Activated CD8-positive, alpha-beta memory T cell treated with anti-CD3 and anti-CD28 coated beads for 4 hours (primary cell): ENCODE data around the gene KIAA2012.

Experiments
- DNase-seq, 2 donors: peaks; one replicate each; pipeline ENCODE4 v3.0.0-alpha.2; 2020; ENCODE audit warnings: low read depth in 2 of 2

KIAA2012 gene

GRCh38 chr2:202084265-202084664, 11.2 kb downstream of the KIAA2012 start:
- DNase-seq = no peak

DNA sequence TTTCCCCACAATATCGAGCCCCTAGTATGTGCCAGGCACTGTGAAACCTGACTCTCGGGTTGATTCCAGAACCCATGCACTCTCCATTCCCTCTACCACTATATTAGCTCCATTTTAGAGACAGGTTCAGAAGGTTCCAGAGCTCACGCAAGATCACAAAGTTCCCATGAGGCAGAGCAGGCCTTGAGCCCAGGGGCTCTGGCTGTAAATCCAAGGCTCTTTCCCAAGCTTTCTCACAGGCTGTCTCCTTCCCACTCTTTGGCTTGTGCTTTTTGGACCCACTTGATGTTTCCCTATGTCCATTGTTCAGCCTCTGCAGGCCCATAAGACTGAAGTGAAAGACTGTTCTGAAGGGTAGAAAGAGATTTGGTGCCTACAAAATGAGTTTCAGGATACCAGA, 15.7 kb downstream of the KIAA2012 start:
- DNase-seq = no peak

GRCh38 chr2:202090530-202090929, 17.5 kb downstream of the KIAA2012 start:
- DNase-seq = no peak

- no peak for DNase-seq
Observed at GRCh38 chr2:202091476-202091875, 18.4 kb downstream of the KIAA2012 start.

DNA sequence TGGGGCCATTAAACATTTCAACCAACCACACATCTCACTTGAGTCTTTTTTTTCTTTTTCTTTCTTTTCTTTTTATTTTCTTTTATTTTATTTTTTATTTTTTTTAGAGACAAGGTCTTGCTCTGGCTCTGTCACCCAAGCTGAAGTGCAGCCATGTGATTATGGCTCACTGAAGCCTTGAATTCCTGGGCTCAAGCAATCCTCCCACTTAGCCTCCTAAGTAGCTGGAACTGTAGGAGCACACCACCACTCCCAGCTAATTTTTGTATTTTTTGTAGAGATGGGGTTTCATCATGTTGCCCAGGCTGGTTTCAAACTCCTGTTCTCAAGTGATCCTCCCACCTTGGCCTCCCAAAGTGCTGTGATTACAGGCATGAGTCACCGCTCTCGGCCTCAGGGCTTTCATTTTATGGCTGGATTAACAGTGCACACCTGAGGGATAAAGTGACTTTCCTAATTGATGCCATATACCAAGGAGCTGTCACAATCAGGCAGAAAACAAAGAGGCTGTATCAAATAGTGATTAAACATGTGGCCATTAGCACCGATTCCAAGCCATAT, 21.5 kb downstream of the KIAA2012 start:
- no peak for DNase-seq

DNA sequence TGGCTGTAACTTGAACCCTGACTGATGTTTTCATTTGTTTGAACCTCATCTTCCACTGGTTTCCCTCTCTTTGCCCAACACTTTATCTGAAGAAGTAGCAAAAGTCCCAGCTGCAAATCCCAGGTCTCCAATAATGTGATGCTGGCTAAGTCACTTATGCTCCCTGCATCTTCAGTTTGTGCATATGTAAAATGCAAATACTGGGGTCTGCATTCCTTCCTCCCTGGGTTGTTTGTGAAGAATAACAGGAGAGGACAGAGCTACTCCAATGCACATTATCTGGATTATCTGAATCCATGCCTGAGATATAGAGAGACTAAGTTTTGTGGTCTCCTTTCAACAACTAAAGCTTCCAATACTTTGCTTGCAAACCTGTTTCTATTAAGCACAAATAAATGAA, 22.2 kb downstream of the KIAA2012 start:
- no peak for DNase-seq

- DNase-seq = no peak
Observed at GRCh38 chr2:202096736-202097135, 23.7 kb downstream of the KIAA2012 start.

DNA sequence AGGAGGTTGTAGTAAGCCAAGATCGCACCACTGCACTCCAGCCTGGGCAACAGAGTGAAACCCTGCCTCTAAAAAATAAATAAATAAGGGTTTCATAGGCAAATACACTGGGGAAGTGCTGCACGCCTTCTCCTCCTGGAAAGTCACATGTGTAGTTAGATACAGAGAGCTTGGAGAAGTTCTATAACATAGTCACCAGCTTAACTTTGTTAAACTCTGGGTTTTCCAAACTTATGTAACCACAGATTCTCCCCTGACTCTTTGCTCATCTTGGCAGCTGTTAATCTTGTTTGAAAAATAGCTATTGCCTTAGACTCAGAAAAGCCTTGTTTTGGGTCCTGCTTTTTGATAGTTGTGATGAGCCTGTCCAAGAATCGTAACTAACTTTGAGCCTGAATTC, 25.2 kb downstream of the KIAA2012 start:
- DNase-seq = no peak

- no peak for DNase-seq
Observed at GRCh38 chr2:202099515-202099914, 26.5 kb downstream of the KIAA2012 start.

DNA sequence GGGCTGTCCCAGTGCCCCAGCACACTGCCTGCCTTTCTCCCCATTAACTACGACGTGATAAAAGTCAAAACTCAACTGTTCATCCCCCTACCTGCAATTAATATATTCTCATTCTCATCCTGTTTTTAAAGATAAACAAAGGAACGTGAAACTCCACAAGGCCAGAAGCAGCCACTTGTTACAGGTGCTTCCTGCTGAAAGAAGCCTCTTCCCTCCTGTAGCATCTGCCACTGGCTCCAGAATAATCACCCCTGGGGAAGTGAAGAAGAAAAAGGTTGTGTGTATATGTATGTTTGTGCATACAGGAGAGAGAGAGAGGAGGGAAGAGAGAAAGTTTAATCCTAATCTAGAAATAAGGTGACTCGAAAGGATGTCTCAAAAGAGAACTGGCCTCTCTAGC, 27.1 kb downstream of the KIAA2012 start:
- DNase-seq = no peak

DNA sequence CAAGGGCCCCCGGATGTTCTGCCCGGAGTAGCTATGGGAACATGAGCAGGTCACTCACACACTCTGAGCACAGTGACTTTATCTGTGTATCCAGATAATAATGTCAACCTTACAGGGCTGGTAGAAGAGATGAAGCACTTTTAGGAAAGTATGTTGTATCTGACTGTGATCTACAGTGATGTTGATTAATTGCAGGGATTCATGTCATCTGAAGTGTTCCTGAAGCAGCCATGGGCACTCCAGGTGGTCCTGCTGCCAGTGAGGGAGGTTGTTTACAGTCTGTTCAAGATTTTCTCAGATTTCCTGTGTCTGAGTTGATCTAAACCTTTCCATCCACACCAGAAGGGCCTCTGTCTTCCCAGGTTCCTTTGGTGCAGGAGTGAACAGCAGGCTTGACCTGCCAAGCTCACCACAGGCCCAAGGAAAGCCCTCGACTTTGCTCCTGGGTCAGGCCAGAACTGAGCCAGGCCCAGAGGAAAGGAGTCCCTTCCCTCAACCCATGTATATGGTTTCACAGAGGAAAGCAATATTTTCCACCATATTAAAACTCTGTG, 28.0 kb downstream of the KIAA2012 start:
- no peak for DNase-seq

DNA sequence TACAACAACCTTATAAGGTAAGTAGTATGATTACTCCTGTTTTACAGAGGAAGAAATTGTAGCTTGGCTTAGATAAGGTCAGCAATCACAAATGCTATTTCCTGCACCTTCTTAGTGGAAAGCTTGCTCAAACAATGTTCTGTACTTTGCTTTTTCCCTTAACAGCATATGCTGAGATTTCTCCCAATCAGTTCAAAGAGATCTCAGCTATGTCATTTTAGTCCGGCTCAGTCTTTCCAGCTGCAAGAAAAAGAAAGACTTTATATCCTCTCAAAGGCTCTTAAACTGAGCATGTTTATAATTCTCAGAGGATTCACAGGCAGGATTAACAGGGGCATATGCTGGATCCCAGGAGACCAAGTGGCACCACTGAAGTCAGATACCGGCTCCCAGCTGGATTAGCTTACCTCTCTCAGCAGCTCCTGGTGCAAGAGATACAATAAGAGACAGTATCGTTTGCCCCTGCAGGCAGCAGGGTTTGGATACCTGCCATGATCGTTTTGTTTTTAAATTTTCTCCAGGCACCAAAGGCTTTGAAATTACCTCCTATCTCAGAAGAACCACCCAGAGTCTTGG, 29.5 kb downstream of the KIAA2012 start:
- DNase-seq = no peak

DNA sequence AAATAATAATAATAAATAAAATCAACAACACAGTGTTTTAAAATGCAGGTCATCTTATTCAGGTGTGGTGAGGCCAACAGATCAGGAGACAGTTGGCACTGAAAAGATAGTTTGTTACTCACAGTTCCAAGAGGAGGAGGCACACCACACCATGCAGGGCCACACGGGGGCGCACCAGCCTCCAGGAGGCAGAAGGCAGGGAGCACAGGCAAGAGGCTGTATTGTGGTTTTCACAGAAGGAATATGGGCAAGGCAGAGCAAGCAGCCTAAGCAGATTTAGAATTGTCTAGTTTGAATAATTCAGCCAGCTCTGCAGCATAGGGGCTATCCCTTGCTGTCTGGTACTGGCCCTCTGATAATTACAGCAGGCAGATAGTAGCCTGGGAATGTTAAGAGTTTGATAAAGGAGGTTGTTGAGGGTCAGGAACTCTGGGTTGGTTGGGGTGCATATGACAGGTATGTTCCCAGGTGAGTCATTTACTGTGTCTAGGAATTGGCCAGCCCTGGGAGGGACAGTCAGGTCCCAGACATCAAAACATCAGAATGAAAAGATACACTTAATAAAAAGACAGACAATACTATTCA, 31.3 kb downstream of the KIAA2012 start:
- no peak for DNase-seq

- DNase-seq = no peak
Observed at GRCh38 chr2:202105025-202105424, 32.0 kb downstream of the KIAA2012 start.

- DNase-seq = no peak
Observed at GRCh38 chr2:202108345-202108744, 35.3 kb downstream of the KIAA2012 start.

DNA sequence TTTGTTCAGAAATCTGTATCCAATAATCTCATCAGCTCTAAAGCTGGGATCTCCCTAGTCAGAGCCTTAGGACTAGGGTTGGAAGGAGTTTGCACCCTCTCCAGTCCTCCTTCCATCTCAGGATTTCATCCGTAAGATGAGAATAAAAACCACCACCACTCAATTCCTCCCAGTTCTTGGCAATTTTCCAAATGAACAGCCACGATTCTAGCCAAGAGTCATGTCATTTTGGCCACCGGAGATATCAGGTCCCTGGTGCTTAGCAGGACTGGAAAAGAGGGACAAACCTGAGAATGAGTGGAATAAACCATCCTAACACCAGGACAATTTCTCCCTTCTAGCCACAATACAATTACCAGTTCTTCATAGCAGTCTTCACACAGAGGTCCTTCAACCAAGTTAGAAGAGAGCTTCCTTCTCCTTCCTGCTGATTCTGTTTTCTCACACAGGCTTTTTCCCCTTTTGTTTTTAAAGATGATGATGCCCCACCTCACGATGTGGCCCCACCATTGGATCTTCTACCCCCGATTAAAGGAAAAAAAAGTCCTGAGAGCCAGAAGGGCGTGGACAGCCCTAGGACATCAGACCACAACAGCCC, 36.2 kb downstream of the KIAA2012 start:
- no peak for DNase-seq

DNA sequence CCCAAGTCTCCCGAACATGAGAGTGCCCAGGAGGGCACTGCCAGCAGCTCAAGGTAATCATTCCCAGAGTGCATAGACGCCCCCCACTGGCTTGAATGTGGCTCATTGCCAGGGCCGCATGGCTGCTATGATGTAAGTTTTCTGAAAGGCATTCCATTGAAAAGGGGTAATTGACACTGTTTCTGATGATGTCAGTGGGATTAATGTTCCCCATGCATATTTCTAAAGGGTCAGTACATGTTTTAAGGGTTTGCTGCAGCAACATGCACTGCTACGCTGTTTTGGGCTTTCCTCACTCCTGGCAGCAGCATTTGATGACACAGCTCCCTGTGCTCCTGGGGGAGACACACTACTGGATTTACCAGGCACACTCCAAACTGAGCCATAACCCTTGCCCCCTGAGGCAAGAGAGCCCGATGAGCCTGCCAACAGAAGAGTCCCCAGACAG, 36.7 kb downstream of the KIAA2012 start:
- DNase-seq = no peak

GRCh38 chr2:202110491-202110890, 37.4 kb downstream of the KIAA2012 start:
- no peak for DNase-seq

GRCh38 chr2:202112041-202112440, 39.0 kb downstream of the KIAA2012 start:
- no peak for DNase-seq

DNA sequence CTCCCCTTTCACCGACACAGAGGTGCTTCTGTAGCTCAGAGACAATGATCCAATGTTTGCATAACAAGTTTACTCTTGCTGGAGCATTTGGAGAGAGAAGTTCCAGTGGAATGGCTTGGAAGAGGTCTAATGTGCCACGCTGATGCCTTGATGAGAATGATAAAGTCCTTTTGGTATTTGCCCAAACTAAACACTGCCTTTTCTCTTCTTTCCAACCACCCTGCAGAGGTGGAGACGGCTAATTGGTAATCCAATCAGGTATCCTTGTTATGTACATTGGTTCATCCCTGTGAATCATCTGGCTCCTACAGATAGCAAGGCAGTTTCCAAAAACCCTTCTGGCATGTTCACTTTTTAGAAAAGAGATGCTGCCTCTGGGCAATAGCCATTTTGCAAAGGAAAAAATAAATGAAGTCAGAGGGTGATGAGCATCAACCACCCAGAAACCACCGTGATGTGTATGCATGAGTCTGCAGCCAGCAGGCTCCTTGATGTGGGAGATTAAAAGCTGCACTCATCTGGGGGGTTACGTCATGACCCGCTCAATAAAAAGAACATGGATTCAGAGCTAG, 40.6 kb downstream of the KIAA2012 start:
- no peak for DNase-seq

DNA sequence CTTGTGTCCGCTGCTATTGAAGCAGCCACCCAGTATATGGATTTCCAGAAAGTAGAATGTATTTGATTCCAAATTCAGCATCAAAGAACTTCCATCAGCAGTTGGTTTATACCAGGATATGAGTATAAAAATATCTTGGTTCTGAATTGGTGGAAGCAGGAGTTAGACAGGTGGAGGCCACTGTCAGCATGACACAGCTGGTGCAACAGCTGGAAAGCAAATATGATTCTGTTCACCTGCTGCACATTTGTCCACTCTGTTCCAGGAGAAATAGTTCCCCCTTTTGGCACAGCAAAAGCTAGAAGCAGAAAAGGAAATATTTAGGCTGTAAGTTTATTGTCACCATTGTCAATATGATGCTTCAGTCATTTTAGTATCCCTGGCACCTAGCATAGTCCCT, 41.2 kb downstream of the KIAA2012 start:
- DNase-seq = no peak

- DNase-seq = no peak
Observed at GRCh38 chr2:202114795-202115194, 41.7 kb downstream of the KIAA2012 start.
